RWPE2 (cell line): ENCODE results near the gene OTUD3.
A peak's percentile ranks its signal among the peaks of the same experiment; 100 is the strongest.

ENCODE experiments used
- ATAC-seq: fragments of 200-7000 bp; cut with Tn5 transposase; 3 replicates; pipeline ENCODE4 v1.9.1; 2021; ENCODE audit warnings: low read depth
- DNase-seq: peaks from one replicate; pipeline ENCODE4 v3.0.0-alpha.2; 2020; ENCODE audit warnings: low spot score
- H3K27ac ChIP-seq: fragments of 450-650 bp; 2 replicates; pipeline ENCODE4 v1.5.1; 2017; ENCODE audit warnings: mild to moderate bottlenecking; ENCODE audit not compliant: poor library complexity, severe bottlenecking
- H3K27me3 ChIP-seq: fragments of 250-450 bp; sonication (Bioruptor Pico); 2 replicates; pipeline ENCODE4 v1.5.1; 2021; ENCODE audit warnings: mild to moderate bottlenecking, moderate library complexity; ENCODE audit not compliant: insufficient read depth, poor library complexity, severe bottlenecking
- H3K36me3 ChIP-seq: fragments of 250-450 bp; sonication (Bioruptor Pico); 2 replicates; pipeline ENCODE4 v1.5.1; 2020; ENCODE audit warnings: low read depth, mild to moderate bottlenecking, moderate library complexity
- H3K4me1 ChIP-seq: fragments of 250-450 bp; sonication (Bioruptor Pico); 2 replicates; pipeline ENCODE4 v1.5.1; 2021; ENCODE audit warnings: mild to moderate bottlenecking, moderate library complexity; ENCODE audit not compliant: insufficient read depth, poor library complexity, severe bottlenecking
- H3K4me3 ChIP-seq: fragments of 250-450 bp; sonication (Bioruptor Pico); 2 replicates; pipeline ENCODE4 v1.5.1; 2021; ENCODE audit warnings: mild to moderate bottlenecking, moderate library complexity; ENCODE audit not compliant: severe bottlenecking
- H3K9me3 ChIP-seq: fragments of 250-450 bp; sonication (Bioruptor Pico); 2 replicates; pipeline ENCODE4 v1.5.1; 2021; ENCODE audit warnings: mild to moderate bottlenecking, moderate library complexity; ENCODE audit not compliant: severe bottlenecking
- CTCF ChIP-seq: fragments of 450-650 bp; IDR thresholded peaks from one replicate; pipeline ENCODE4 v1.5.1; 2017; ENCODE audit warnings: mild to moderate bottlenecking, moderate library complexity; ENCODE audit not compliant: poor library complexity, severe bottlenecking

OTUD3 gene

GRCh38 chr1:19884312-19884711 is 2.1 kb downstream of the OTUD3 start:
- no peaks in the 10 kb centered on the region for H3K27me3 ChIP-seq
- H3K4me3 ChIP-seq = no peak overlapping the region
- H3K27ac ChIP-seq = no peak overlapping the region
- H3K4me1 ChIP-seq = peaks cover 20% of the 10 kb centered on the region
- H3K9me3 ChIP-seq = no peaks in the 10 kb centered on the region
- DNase-seq (no peak), ATAC-seq (no peak)
- H3K36me3 ChIP-seq = peaks cover 21% of the 10 kb centered on the region
- TF ChIP-seq CTCF = no peak

- H3K36me3 ChIP-seq = peaks cover 28% of the 10 kb centered on the region
- peaks cover 20% of the 10 kb centered on the region for H3K4me1 ChIP-seq
- no peak overlapping the region for H3K4me3 ChIP-seq
- ATAC-seq = peak; percentile 43; the same call in 2 of the 3 replicates
- DNase-seq = no peak
- H3K9me3 ChIP-seq = no peaks in the 10 kb centered on the region
- H3K27me3 ChIP-seq = no peaks in the 10 kb centered on the region
- TF ChIP-seq CTCF = no peak
- H3K27ac ChIP-seq = peak overlapping the region; percentile 1
Observed at GRCh38 chr1:19885821-19886220, 3.6 kb downstream of the OTUD3 start.

DNA sequence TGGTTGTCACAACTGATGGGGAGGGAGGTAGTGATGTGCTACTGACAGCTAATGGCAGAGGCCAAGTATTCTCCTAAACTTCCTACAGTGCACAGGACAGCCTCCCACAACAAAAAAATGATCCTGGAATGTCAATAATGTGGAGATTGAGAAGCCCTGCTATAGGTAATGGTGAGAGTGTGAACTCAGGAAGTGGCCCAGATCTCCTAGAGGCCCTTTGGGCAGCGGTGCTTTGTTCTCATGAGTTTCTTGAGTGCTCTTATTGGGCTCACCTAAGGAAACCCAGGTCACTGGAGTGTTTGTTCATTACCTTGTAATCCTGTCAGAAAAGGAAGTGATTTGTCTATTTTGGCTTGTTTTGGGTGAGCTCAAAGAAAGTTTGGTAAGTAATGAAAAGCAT is 5.9 kb downstream of the OTUD3 start:
- Histone ChIP-seq H3K27ac (no peak overlapping the region), H3K27me3 (no peaks in the 10 kb centered on the region), H3K4me1 (peaks cover 25% of the 10 kb centered on the region), H3K36me3 (peaks cover 48% of the 10 kb centered on the region), H3K4me3 (no peak overlapping the region), H3K9me3 (no peaks in the 10 kb centered on the region)
- no peak for TF ChIP-seq CTCF
- no peak for DNase-seq
- ATAC-seq = no peak

GRCh38 chr1:19889656-19890055 is 7.5 kb downstream of the OTUD3 start:
- no peak overlapping the region for H3K4me3 ChIP-seq
- DNase-seq (no peak), ATAC-seq (no peak)
- no peak overlapping the region for H3K27ac ChIP-seq
- H3K27me3 ChIP-seq = no peaks in the 10 kb centered on the region
- H3K36me3 ChIP-seq = peaks cover 58% of the 10 kb centered on the region
- no peaks in the 10 kb centered on the region for H3K9me3 ChIP-seq
- no peak for TF ChIP-seq CTCF
- H3K4me1 ChIP-seq = peaks cover 28% of the 10 kb centered on the region

DNA sequence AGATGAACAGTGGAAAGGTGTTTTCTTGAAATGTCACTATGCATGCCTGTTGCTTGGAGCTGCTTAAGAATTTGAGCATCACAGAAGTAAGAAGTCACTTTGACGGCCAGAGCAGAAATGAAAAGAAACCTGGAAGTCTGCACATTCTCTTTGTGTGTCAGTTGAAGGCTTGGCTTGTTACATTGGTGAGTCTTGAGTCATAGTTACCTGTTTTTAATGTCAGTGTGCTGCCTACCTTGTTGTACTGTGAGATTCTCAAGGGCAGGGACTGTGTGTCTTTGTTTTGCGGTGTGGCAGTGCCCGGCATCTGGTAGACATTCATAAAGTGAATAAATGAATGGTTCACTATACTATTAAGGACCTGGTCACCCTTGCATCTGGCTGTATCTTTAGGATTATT is 9.9 kb downstream of the OTUD3 start:
- ATAC-seq (no peak), DNase-seq (no peak)
- H3K9me3 ChIP-seq = no peaks in the 10 kb centered on the region
- no peak for TF ChIP-seq CTCF
- H3K4me3 ChIP-seq = no peak overlapping the region
- no peak overlapping the region for H3K27ac ChIP-seq
- peaks cover 19% of the 10 kb centered on the region for H3K4me1 ChIP-seq
- peaks cover 74% of the 10 kb centered on the region for H3K36me3 ChIP-seq
- H3K27me3 ChIP-seq = no peaks in the 10 kb centered on the region
